A673 (cell line): Measurements from ENCODE around the gene MIEN1. TPM values are rescaled to one million over a fixed set of nuclear protein-coding genes. Genes with fewer than 3 reads are reported as not detected.

Experiments used
- BruUV-seq: library from RNA; stranded (reverse); fragments of 400-500 nt; replicated peaks from 2 replicates; lab custom pipeline; 2021; lab: Mats Ljungman, UMichigan
- CTCF ChIA-PET: fragments of 300-600 bp; sonication (Branson Sonifier 250); formaldehyde crosslinking; loops from one replicate; lab custom pipeline; 2022; ENCODE audit warnings: antibody characterized with exemption; lab: Charles Lee
- POLR2A ChIA-PET: fragments of 300-600 bp; sonication (Branson Sonifier 250); formaldehyde crosslinking; loops from one replicate; lab custom pipeline; 2022; ENCODE audit warnings: antibody characterized with exemption; ENCODE audit not compliant: low non-redundant PET; lab: Charles Lee
- DNase-seq: peaks from one replicate; pipeline ENCODE4 v3.0.0-alpha.2; 2015; ENCODE audit warnings: low spot score
- H3K27ac ChIP-seq: fragments of 200-600 bp; sonication (generic); 2 replicates; pipeline ENCODE4 v1.5.1; 2016; ENCODE audit warnings: mixed run types, low read depth, mild to moderate bottlenecking, mixed read lengths, antibody characterized with exemption, low read length; ENCODE audit not compliant: poor library complexity, severe bottlenecking
- H3K27me3 ChIP-seq: fragments of 200-600 bp; sonication (generic); replicated peaks from 2 replicates; pipeline ENCODE4 v1.6.1; 2017; ENCODE audit warnings: mixed run types, low read depth, mild to moderate bottlenecking, mixed read lengths, antibody characterized with exemption, low read length; ENCODE audit not compliant: insufficient read depth, poor library complexity
- H3K36me3 ChIP-seq: fragments of 200-600 bp; sonication (generic); 2 replicates; pipeline ENCODE4 v1.6.1; 2016; ENCODE audit warnings: mixed run types, mild to moderate bottlenecking, mixed read lengths, antibody characterized with exemption, low read length; ENCODE audit not compliant: insufficient read depth, poor library complexity, severe bottlenecking
- H3K4me1 ChIP-seq: fragments of 200-600 bp; sonication (generic); 2 replicates; pipeline ENCODE4 v1.6.1; 2017; ENCODE audit warnings: mixed run types, mild to moderate bottlenecking, mixed read lengths, antibody characterized with exemption, low read length; ENCODE audit not compliant: insufficient read depth, poor library complexity, severe bottlenecking
- H3K4me3 ChIP-seq: fragments of 200-600 bp; sonication (generic); 2 replicates; pipeline ENCODE4 v1.5.1; 2016; ENCODE audit warnings: low read depth, mixed run types, mild to moderate bottlenecking, mixed read lengths, low read length; ENCODE audit not compliant: poor library complexity, severe bottlenecking
- H3K9me3 ChIP-seq: fragments of 200-600 bp; sonication (generic); 2 replicates; pipeline ENCODE4 v1.6.1; 2016; ENCODE audit warnings: mixed run types, low read depth, mild to moderate bottlenecking, mixed read lengths, antibody characterized with exemption, low read length; ENCODE audit not compliant: poor library complexity, severe bottlenecking
- EZH2 ChIP-seq: fragments of 200-600 bp; sonication (generic); IDR thresholded peaks from 2 replicates; pipeline ENCODE4 v1.6.1; 2017; ENCODE audit warnings: borderline replicate concordance, low read depth, mild to moderate bottlenecking, mixed read lengths, antibody characterized with exemption, low read length; ENCODE audit not compliant: poor library complexity, severe bottlenecking
- intact Hi-C: fragments of 100-400 bp; cut with micrococcal nuclease; formaldehyde crosslinking; loops from one replicate; pipeline ENCODE4 v1.10.0; 2022; ENCODE audit not compliant: unreplicated experiment
- total RNA-seq: library from RNA; stranded (reverse); gene quantifications from 2 replicates; pipeline ENCODE4 v1.2.3, GENCODE V29; 2021
- TF ChIP-seq, protein P1 (sequence below): fragments of 300-800, 200-600 bp; sonication (generic); conservative IDR thresholded peaks from 2 replicates; pipeline ENCODE4 v1.5.1; 2017; ENCODE audit warnings: low read depth, mild to moderate bottlenecking, antibody characterized with exemption, low read length, moderate library complexity, mixed read lengths

MIEN1 gene
- total RNA-seq, 1 experiment from 2014 or later: 30.5 TPM

DNA sequence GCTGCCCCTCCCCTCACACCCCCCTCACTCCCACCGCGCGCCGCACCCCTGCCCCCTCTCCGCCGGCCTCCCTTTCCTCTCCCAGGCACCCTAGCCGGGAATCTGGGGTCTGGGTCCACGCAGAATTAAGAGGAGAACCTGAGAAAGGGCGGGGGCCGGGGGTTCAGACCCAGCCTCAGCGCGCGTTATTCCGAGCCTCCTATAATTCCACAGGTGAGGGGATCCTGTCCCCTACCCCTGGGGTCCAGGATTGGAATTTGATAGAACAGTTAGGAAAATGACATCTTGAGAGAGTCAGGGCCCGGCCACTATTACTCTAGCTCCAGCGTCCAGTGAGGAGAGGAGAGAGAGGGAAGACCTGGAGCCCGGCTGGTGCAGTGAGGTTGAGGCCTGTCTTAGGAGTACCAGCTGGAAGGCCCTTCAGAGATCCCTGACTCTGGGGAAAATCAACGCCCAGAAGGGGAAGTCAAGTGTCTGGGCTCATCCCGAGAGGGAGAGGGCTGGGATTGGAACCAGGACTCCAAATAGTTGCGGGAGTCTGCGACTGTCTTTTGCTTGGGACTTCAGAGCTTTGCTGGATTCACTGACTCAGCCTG is 24.7 kb upstream of the MIEN1 start:
- Histone ChIP-seq H3K9me3 (no peaks in the 10 kb centered on the region), H3K4me3 (peak overlapping the region; percentile 50), H3K27ac (peak overlapping the region; percentile 61), H3K36me3 (no peaks in the 10 kb centered on the region), H3K4me1 (no peaks in the 10 kb centered on the region), H3K27me3 (no peaks in the 10 kb centered on the region)
- intact Hi-C loops: loop anchor here (5.0 kb wide), 1 partner anchor 133 kb away; no protein-coding TSS in a partner anchor
- TF ChIP-seq EZH2: no peak
- TF ChIP-seq, protein P1, sequence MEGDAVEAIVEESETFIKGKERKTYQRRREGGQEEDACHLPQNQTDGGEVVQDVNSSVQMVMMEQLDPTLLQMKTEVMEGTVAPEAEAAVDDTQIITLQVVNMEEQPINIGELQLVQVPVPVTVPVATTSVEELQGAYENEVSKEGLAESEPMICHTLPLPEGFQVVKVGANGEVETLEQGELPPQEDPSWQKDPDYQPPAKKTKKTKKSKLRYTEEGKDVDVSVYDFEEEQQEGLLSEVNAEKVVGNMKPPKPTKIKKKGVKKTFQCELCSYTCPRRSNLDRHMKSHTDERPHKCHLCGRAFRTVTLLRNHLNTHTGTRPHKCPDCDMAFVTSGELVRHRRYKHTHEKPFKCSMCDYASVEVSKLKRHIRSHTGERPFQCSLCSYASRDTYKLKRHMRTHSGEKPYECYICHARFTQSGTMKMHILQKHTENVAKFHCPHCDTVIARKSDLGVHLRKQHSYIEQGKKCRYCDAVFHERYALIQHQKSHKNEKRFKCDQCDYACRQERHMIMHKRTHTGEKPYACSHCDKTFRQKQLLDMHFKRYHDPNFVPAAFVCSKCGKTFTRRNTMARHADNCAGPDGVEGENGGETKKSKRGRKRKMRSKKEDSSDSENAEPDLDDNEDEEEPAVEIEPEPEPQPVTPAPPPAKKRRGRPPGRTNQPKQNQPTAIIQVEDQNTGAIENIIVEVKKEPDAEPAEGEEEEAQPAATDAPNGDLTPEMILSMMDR: no peak
- POLR2A ChIA-PET: no interaction called here
- DNase-seq: no peak
- CTCF ChIA-PET: interaction anchor here (0.5 to 1.4 kb wide), 3 partner anchors 120 to 133 kb away, joined by 3 to 6 read pairs (median 3); no protein-coding TSS in a partner anchor
- no TSS peak for BruUV-seq

DNA sequence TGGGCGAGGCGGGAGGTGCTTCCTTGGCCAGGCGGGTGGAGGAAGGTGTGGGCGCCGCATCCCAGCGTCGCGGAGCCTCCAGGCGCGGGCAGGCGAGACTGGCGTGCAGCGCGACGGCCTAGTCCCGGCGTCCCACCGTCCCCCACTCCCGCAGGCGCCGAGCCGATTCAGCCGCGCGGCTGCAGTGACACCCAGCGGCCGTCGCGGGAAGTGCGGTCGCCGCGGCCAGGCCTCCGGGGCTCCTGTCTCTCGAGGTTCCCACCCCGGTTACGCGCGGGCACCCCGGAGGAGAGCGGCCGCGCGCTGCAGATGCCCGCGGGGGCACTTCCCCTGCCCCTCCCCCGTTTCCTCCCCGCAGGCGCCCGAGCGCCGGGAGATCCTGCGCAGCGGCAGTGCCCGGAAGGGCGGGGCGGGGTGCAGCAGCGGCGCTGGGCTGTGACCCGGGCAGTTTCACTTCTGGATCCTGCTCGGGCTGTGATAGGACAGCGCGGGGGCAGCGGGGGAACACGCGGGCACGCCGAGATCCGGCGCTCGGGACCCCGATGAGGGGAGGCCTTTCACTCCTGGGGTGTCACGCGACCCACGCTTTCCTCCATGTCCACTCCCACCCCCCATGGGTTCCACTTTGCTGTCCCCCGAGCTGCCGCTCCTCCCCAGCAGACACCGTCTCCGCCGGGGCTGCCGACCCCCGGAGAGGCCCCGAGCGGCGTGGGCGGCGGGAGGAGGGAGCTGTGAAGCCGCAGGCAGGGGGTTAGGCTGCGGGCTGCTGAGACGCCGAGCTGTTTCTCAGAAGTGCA is 24.0 kb upstream of the MIEN1 start:
- Histone ChIP-seq H3K27ac (peak overlapping the region; percentile 61), H3K36me3 (no peaks in the 10 kb centered on the region), H3K9me3 (no peaks in the 10 kb centered on the region), H3K4me3 (peak overlapping the region; percentile 50), H3K27me3 (no peaks in the 10 kb centered on the region), H3K4me1 (no peaks in the 10 kb centered on the region)
- intact Hi-C loops: loop anchor here (5.0 kb wide), 1 partner anchor 132 kb away; no protein-coding TSS in a partner anchor
- ChIA-PET CTCF (interaction anchor here (1.4 kb wide), 1 partner anchor 133 kb away, joined by 6 read pairs; no protein-coding TSS in a partner anchor), POLR2A (no interaction called here)
- DNase-seq: peak; percentile 85
- no TSS peak for BruUV-seq
- TF ChIP-seq, protein P1: peak; percentile 62
- no peak for TF ChIP-seq EZH2

DNA sequence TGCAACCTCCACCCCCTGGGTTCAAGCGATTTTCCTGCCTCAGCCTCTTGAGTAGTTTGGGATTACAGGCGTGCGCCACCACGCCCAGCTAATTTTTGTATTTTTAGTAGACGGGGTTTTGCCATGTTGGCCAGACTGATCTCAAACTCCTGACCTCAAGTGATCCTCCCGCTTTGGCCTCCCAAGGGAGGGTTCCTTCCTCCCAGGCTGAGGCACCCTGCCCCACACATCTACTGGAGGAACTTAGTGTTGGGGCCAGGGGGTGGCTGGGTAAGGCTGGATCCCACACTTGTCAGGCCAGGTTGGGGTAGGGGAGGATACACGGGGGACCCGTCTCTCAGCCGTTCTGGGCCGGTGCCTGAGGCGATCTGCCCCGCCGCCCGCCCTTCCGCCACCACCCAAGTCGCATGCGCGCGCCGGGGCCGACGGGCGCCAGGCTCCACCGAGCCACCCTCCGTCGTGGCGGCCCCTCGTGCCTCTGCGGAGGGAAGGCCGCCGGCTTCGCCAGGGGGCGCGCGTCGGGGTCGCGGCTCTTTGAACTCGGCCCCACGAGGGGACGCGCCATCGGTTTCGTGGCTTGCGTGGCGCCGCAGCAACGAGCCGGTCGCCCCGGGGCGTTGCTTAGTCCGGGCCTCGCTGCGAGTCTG is 23.3 kb upstream of the MIEN1 start:
- CTCF ChIA-PET: no interaction called here
- BruUV-seq: no TSS peak
- peak; percentile 19 for DNase-seq

More for the DNA sequence above, 23.3 kb upstream of the MIEN1 start:
- TF ChIP-seq, protein P1: no peak
- no peak for TF ChIP-seq EZH2
- Histone ChIP-seq H3K4me1 (no peaks in the 10 kb centered on the region), H3K36me3 (no peaks in the 10 kb centered on the region), H3K9me3 (no peaks in the 10 kb centered on the region), H3K27ac (peak overlapping the region; percentile 30), H3K27me3 (no peaks in the 10 kb centered on the region), H3K4me3 (peak overlapping the region; percentile 50)
- intact Hi-C loops: loop anchor here (5.0 kb wide), 1 partner anchor 131 kb away; no protein-coding TSS in a partner anchor
- POLR2A ChIA-PET: no interaction called here
